NOMO-1 (cell line): ENCODE results near the gene UGT2B17.
"Not testable (repeated sequence)": the region's sequence is repeated elsewhere in the genome, so short reads cannot be mapped to it uniquely, and the experiment has no call there.

Experiments used
- DNase-seq, 2 experiments: peaks; one replicate each; lab custom pipeline; 2025; ENCODE audit not compliant: unreplicated experiment in 2 of 2; lab: John Stamatoyannopoulos, UW

Gene UGT2B17

DNA sequence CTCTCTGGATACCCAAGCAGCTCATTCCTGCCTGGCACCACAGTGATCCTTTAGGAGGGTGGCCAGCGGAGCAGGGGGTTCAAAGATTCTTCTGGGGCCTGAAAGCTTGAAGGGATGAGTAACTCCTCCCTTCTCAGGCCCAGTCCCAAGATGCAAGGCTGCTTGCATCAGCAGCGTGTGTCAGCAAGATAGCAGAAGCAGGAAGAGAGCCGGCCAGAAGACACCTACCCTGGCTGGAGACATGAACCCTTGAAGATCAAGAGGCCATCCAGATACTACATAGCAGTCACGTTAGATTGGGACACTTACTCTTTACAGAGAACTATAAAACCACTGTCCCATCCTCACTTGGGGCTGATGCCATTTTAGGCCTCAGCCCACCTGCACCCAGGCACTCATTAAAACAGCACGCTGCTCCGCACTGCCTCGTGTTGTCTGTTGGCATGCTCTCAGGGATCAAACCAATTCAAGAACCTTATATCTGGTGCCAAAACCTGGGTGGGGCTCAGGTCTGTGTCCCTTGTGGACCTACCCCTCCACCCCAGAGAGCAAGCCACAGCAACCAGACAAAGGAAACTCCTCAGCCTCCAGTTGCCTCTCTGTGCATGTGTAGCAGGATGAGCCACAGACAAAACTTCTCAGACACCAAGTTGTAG lies 6.5 kb downstream of the UGT2B17 start:
- DNase-seq, result no peak

DNA sequence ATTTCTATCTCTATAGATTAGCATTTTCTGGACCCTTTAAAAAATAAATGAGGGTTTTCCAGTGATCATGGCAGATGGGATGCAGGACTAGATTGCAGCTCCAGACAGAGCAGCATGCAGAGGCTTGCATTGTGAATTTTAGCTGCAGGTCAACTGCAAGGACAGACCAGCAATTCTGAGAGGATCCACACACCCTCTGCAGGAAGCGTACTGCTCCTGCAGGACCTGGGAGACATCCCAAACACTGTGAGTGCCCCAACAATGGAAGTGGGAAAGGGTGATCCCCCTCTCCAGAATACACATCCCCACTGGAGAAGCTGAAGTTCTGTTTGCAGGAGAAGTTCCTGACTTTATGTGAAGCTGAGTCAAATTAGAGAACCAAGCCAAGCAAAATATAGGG lies 7.1 kb downstream of the UGT2B17 start:
- not testable (repeated sequence) for DNase-seq

DNA sequence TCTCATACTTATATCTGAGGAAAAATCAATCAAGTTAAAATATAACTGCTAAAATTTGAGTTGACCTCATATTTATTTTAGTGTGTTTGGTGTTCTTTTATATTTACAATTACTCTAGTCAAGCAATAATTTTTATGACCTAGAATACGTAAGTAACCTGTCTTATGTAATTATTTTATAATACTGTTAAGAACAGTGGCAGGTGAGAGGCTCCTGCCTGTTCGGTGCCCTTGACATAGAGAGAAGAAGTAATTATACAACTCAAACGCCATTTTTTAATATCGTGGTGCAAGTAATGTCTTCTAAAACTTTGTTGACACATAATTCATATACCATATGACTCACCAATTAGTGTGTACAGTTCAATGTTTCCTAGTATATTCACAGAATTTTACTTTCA lies 7.6 kb downstream of the UGT2B17 start:
- not testable (repeated sequence) for DNase-seq

DNA sequence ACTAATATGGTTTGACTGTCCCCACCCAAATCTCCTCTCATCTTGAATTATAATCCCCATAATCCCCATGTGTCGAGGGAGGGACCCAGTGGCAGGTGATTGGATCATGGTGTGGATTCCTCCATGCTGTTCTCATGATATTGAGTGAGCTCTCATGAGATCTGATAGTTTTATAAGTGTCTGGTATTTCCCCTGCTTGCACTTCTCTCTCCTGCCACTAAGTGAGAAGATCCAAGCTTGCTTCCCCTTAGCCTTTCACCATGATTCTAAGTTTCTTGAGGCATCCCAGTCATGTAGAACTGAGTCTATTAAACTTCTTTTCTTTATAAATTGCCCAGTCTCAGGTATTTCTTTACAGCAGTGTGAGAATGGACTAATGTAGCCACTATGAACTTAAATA lies 9.8 kb downstream of the UGT2B17 start:
- DNase-seq, result not testable (repeated sequence)

DNA sequence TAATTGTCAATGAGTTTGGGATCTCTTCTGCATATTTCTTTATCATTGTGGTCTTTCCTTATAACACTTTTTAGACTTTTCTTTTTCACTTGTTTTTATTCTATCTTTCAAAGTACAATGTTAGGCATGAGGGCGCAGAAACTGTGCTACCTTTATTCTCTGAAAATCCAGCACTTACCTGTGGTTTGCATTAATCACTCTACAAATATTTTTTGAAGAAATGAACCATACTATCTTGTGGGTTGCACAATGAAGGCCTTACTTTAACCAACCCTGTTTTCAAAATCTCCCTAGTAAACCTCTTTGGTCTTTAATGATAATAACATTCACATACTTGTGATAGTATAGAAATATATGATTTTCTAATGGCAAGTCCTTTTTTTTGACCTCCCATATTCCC lies 11.0 kb downstream of the UGT2B17 start:
- DNase-seq, result not testable (repeated sequence)

DNA sequence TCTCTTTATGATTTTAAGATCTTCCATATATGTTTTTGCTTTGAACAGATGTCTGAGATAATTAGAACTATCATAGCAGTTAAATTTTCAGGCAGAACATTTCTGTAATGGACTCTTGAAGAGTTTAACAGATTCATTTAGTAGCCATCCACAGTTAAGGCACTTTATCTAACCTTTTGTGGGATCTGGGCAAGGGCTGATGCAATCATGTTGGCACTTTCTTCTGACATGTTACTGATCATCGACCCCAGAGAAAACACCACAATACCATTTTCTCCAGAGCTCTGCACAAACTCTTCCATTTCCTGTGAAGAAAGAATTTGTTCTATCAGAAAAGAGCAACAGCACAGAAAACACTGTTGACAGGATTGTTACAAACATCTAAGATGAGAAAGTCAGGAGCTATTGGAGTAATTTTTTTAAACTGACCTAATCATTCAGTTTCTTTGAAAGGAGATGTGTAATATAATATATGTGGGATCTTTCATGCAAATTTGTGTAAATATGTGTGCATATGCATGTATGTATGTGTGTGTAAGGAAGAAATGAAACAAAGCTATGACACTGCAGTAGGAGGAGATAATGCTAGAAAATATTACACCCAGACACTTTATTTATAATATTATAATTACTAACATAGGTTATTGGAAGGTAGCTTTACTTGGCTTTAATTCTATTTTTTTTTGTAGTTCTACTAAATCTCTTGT lies 15.6 kb downstream of the UGT2B17 start:
- not testable (repeated sequence) for DNase-seq

DNA sequence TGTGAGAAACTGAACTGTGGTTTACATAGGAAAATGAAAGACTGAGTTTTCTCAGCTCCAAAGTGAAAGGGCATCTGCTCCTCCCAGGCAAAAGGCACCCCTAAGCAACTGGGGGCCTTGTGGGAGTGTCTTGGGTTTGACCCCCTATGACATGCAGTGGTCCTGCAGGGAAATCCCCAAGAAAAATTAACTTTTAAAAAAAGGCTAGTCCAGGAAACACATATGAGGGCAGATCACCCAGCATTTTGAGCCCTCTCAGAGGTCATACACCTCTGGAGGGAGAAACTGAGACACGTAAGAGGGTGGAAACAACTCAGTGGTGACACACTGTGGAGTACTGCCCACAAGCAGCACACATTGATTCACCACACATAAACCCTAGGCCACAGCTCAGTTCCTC lies 22.3 kb downstream of the UGT2B17 start:
- DNase-seq, result not testable (repeated sequence)

DNA sequence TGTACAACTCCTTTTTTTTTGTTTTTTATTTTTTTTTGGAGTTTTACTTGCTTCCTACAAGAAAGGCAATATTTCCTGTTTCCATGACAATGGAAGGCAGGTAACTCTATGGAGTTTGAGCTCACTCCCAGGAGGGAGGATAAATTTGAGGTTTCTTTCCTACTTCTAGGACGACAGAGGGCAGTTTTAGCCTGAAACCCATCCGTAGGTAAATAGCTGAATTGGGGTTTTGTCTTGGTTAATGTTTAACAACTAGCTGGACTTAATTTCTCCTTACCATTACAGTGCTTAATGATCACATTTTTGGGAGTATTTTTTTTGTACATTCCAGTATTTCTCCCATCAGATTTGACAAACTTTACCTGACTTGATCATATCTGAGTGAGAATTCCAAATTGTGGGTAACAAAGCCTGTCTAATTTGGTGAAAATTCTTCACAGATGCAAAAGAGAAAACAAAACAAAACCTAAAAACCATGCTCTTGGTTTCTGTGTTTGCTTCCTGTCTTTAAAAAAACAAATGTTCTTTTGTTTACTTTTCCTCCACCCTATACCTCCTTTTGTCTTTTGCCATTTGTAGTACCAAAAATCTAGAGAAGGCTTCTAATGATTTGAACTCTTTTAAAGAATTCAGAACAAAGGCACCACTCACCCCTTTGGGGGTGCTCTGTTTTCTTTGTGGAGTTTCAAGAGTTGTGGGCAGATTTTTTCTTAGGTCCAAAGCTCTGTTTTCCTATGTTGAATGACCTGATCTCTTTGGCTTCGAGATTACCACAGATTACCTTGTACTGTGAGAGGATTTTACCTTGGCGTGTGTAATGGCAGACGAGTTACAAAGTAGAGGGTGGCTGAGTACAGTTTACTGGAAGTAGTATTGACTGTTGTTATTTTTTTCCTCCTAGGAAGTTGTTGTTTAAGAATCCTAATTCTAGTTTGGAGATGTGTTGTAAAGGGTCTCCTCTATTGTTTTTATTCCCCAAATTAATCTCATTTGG lies 23.0 kb downstream of the UGT2B17 start:
- DNase-seq, result not testable (repeated sequence)

DNA sequence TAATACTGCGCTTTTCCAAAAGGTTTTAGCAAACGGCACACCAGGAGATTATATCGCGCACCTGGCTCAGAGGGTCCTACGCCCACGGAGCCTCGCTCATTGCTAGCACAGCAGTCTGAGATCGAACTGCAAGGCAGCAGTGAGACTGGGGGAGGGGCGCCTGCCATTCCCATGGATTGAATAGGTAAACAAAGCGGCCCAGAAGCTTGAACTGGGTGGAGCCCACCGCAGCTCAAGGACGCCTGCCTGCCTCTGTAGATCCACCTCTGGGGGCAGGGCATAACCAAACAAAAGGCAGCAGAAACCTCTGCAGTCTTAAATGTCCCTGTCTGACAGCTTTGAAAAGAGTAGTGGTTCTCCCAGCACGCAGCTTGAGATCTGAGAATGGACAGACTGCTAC lies 33.4 kb downstream of the UGT2B17 start:
- DNase-seq, result not testable (repeated sequence)

DNA sequence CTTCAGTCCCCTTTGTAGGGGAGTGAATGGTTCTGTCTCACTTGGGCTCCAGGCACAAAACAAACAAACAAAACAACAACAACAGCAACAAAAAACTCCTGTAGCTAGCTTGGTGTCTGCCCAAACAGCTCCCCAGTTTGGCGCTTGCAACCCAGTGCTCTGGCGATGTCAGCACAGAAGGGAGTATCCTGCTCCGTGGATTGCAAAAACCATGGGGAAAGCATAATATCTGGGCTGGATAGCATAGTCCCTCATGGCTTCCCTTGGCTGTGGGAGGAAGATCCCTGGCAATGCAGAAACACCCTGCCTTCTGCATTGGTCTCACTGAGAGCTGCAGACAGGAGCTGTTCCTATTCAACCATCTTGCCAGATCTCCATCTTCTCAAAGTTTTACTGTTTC lies 39.7 kb downstream of the UGT2B17 start:
- DNase-seq, result no peak

DNA sequence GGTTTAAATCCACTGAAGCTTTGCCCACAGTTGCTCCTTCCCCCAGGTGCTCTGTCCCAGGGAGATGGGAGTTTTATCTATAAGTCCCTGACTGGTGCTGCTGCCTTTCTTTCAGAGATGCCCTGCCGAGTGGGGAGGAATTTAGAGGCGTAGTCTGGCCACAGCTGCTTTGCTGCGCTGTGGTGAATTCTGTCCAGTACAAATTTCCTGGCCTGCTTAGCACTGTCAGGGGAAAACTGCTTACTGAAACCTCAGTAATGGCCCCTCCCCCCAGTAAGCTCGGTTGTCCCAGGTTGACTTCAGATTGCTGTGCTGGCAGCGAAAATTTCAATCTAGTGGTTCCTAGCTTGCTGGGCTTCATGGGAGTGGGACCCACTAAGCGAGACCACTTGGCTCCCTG lies 40.1 kb downstream of the UGT2B17 start:
- no peak for DNase-seq

DNA sequence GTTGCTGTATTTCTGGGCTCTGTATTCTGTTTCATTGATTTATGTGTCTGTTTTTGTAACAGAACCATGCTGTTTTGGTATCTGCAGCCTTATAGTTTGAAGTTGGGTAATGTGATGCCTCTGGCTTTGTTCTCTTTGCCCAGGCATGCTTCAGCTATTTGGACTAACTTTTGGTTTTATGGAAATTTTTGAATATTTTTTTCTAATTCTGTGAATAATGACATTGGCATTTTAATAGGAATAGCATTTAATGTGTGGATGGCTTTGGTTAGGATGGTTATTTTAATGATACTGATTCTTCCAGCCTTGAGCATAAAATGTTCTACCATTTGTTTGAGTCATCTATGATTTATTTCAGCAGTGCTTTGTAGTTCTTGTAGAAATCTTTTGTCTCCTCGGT lies 53.9 kb downstream of the UGT2B17 start:
- DNase-seq, result not testable (repeated sequence)

DNA sequence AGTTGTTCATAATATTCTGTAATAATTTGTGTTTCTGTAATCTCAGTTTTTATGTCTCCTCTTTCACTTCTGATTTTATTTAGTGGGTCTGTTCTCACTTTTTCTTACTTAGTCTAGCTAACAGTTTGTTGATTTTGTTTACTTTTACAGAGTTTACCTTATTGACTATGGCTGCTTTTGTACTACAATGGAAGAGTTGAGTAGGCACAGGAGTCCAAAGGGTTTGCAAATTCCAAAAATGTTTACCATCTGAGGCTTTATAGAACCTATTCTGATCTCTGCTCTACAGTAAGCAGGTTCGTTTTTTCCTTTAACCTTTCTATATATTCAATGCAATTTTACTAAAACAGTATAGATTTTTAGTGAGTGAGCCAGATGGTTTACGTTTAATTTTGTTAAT lies 55.1 kb downstream of the UGT2B17 start:
- DNase-seq, result no peak

DNA sequence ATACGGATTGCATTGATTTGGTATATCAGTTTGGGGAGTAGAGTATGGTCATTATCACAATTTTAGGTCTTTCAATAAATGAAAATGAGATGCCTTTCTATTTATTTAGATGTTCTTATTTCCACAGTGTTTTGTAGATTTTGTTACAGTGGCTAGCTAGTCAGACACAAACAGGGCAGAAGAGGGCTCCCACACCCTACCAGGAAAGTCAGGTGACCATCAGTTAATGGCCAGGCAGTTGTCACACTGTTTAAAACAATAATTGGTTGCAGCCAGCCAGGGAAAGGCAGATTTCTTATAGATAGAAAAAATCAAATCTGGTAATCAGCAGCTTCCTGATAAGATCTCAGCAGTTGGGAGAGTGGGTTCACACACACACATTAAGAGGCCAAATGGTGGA lies 57.2 kb downstream of the UGT2B17 start:
- no peak for DNase-seq

DNA sequence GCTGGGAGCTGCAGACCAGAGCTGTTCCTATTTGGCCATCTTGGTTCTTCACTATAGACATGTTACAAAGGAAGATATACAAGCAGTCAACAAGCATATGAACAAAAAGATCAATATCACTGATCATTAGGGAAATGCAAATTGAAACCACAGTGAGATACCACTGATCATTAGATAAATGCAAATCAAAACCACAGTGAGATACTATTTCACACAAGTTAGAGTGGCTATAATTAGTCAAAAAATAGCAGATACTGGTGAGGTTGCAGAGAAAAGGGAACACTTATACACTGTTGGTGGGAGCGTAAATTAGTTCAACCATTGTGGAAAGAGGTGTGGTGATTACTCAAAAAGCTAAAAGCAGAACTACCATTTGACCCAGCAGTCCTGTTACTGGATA lies 70.7 kb downstream of the UGT2B17 start:
- not testable (repeated sequence) for DNase-seq

DNA sequence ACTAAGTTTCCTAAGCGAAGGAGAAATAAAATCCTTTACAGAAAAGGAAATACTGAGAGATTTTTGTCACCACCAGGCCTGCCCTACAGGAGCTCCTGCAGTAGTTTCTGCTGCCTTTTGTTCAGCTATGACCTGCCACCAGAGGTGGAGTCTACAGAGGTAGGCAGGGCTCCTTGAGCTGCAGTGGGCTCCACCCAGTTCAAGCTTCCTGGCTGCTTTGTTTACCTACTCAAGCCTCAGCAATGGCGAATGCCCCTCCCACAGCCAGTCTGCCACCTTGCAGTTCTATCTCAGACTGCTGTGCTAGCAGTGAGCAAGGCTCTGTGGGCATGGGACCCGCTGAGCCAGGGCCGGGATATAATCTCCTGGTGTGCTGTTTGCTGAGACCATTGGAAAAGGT lies 71.3 kb downstream of the UGT2B17 start:
- DNase-seq, result not testable (repeated sequence)

DNA sequence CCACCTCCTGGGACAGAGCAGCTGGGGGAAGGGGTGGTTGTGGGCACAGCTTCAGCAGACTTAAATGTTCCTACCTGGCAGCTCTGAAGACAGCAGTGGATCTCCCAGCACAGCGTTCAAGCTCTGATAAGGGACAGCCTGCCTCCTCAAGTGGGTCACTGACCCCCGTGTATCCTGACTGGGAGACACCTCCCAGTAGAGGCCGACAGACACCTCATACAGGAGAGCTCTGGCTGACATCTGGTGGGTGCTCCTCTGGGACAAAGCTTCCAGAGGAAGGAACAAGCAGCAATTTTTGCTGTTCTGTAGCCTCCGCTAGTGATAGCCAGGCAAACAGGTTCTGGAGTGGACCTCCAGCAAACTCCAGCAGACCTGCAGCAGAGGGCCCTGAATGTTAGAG lies 72.7 kb downstream of the UGT2B17 start:
- DNase-seq, result not testable (repeated sequence)

DNA sequence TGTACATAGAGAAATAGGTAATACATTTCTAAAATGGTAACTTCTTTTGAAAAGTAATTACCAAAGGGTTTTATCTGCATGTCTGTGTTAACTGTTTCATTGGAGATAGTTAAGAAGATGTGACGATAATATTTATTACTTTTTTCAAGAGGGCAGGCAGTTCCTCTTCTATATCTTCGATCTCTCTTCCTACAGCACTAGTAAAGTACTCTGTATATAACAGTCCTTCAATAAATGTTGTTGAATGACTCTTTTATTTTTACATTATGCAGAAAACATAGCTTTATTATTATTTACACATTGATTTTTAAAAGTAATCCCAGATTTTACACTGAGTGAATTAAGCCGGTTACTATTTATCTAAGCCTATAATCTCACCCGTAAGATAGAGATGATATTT lies 77.1 kb downstream of the UGT2B17 start:
- DNase-seq, result no peak

DNA sequence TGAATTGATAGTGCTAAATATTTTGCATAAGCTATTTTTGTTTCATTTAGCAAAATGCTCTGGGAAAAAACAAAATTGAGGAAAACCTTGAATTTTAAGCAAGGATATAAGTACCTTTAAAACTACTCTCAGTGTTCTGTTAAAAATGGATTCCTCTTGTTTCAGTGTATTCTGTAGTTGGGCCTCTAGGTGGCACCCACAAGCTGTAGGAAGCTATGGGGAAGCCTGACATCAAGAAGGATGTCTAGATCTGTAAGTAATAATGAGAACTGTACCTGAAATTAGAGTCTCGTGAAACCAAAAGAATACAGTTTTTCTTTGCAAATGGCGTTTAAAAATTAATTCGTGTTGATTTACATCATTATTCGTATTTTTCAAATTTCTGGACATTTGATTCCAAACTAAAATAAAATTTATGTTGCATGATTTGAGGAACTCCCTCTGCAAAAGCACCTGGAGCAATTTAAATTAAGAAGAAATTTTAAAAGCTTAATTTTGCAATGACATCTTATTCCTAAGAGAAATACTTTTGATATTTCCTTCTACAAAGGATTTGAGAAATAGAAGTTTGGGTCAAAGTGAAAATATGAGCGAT lies 77.6 kb downstream of the UGT2B17 start:
- DNase-seq, result peak; percentile 6 to 50

DNA sequence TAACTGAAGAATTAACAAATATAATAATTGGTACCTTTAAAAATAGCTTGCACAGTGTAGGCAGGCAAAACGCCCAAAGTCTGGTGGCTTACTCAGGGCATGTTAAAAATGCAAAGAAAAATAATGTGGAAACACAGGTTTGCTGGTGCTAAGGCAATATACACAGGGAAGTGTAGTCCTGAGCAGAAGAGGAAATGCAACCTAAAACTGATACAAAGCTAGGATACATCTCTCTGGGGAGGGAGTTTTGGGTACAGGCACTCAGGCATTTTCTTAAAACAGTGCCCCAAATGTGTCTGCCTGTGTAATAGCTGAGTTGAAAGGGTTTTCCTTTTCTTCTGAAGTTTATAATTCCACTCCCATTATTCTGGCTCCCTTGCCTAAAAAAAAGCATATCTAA lies 81.4 kb downstream of the UGT2B17 start:
- peak in 1 of 2 experiments; percentile 17 for DNase-seq
